ENCODE results near the gene ROGDI. TPM values are rescaled to one million over a fixed set of nuclear protein-coding genes. Genes with fewer than 3 reads are reported as not detected.

The ROGDI gene
- total and polyA plus RNA-seq, 2 of the 13 experiments (the other 11 are each of a cell fraction or from before 2014, with no cell fraction given) = 19.2 to 42.1 TPM

GRCh38 chr16:4801962-4802658, at the start of gene ROGDI (continued):
- no peak for TF ChIP-seq HBP1 (CRISPR knock-in tag; IDR thresholded peaks at IDR 0.05; ENCODE audit: low read depth)
- no peak for TF ChIP-seq U2AF2 (IDR thresholded peaks at IDR 0.05; ENCODE audit: low read depth, low read length)
- no peak for TF ChIP-seq DDIT3 (CRISPR knock-in tag; IDR thresholded peaks at IDR 0.05)
- TF ChIP-seq TP53 (CRISPR knock-in tag; conservative IDR thresholded peaks at IDR 0.05) = no peak
- TF ChIP-seq ZNF710 (CRISPR knock-in tag; IDR thresholded peaks at IDR 0.05; ENCODE audit: borderline replicate concordance) = no peak
- TF ChIP-seq ZNF563 (CRISPR knock-in tag; IDR thresholded peaks at IDR 0.05) = peak; percentile 47; the same call in 1 of the 2 replicates
- TF ChIP-seq TSC22D2 (CRISPR knock-in tag; IDR thresholded peaks at IDR 0.05; ENCODE audit: borderline replicate concordance) = 0 out of 2 replicates have a peak, but pooled peaks have one; percentile 49
- no peak for TF ChIP-seq ZBTB7A (CRISPR knock-in tag; IDR thresholded peaks at IDR 0.05)
- TF ChIP-seq ZNF207 (IDR thresholded peaks at IDR 0.05; ENCODE audit: borderline replicate concordance) = no peak
- TF ChIP-seq ZNF773 (CRISPR knock-in tag; IDR thresholded peaks at IDR 0.05; ENCODE audit: borderline replicate concordance) = no peak
- TF ChIP-seq ZSCAN22 (CRISPR knock-in tag; IDR thresholded peaks at IDR 0.05) = no peak
- no peak for TF ChIP-seq MYNN (CRISPR knock-in tag; IDR thresholded peaks at IDR 0.05; ENCODE audit: low read depth)
- no peak for TF ChIP-seq TCF7 (IDR thresholded peaks at IDR 0.05; ENCODE audit: low read depth)
- no peak for TF ChIP-seq ZNF142 (CRISPR knock-in tag; IDR thresholded peaks at IDR 0.05)
- no peak for TF ChIP-seq GMEB1 (CRISPR knock-in tag; IDR thresholded peaks at IDR 0.05; ENCODE audit: borderline replicate concordance)
- no peak for TF ChIP-seq GMEB2 (CRISPR knock-in tag; IDR thresholded peaks at IDR 0.05; ENCODE audit: low read depth)
